H1 (cell line): ENCODE measurements around the gene FBXO17. TPM values are rescaled to one million over a fixed set of nuclear protein-coding genes. Genes with fewer than 3 reads are reported as not detected.

Source experiments
- CTCF ChIA-PET: fragments of 300-600 bp; sonication (Branson Sonifier 250); formaldehyde crosslinking; loops from one replicate; lab custom pipeline; 2021; ENCODE audit not compliant: partially characterized antibody; lab: Charles Lee
- POLR2A ChIA-PET: fragments of 300-600 bp; sonication (Branson Sonifier 250); formaldehyde crosslinking; loops from one replicate; lab custom pipeline; 2021; ENCODE audit warnings: inconsistent platforms; ENCODE audit not compliant: partially characterized antibody; lab: Charles Lee
- DNase-seq, 2 experiments: peaks; one replicate each; pipeline versions ENCODE4 v3.0.0 to v3.0.0-alpha.2; 2010 to 2022; ENCODE audit warnings: low spot score in 2 of 2, low read depth in 1 of 2, mixed read lengths in 1 of 2
- FAIRE-seq: peaks from 2 replicates; lab custom pipeline; 2011; peaks lifted over from hg19 to GRCh38; lab: Jason Lieb, UNC
- H2AFZ ChIP-seq: 2 replicates; pipeline ENCODE4 v1.8.1; 2012; ENCODE audit warnings: low read length, inconsistent platforms
- H2AK5ac ChIP-seq: 2 replicates; pipeline ENCODE4 v1.6.1; 2013; ENCODE audit warnings: low read depth, low read length
- H2BK120ac ChIP-seq: replicated peaks from 2 replicates; pipeline ENCODE3; 2013; ENCODE audit warnings: low read depth, low read length, inconsistent platforms
- H2BK12ac ChIP-seq: 2 replicates; pipeline ENCODE4 v1.6.1; 2013; ENCODE audit warnings: low read depth, low read length
- H2BK15ac ChIP-seq: 2 replicates; pipeline ENCODE4 v1.6.1; 2013; ENCODE audit warnings: low read length
- H2BK20ac ChIP-seq: 2 replicates; pipeline ENCODE4 v1.6.1; 2013; ENCODE audit warnings: low read length
- H2BK5ac ChIP-seq: 2 replicates; pipeline ENCODE4 v1.6.1; 2013; ENCODE audit warnings: low read depth, low read length
- H3K14ac ChIP-seq: 2 replicates; pipeline ENCODE4 v1.6.1; 2013; ENCODE audit warnings: inconsistent platforms; ENCODE audit not compliant: insufficient read length
- H3K18ac ChIP-seq: 2 replicates; pipeline ENCODE4 v1.6.1; 2013; ENCODE audit warnings: low read length; ENCODE audit errors: extremely low read depth
- H3K23ac ChIP-seq: 2 replicates; pipeline ENCODE4 v1.6.1; 2013; ENCODE audit warnings: inconsistent platforms; ENCODE audit not compliant: insufficient read length
- H3K23me2 ChIP-seq: 2 replicates; pipeline ENCODE4 v1.6.1; 2013; ENCODE audit warnings: low read depth, low read length
- H3K27ac ChIP-seq: 2 replicates; pipeline ENCODE4 v1.6.1; 2011; ENCODE audit warnings: low read depth, low read length, inconsistent platforms
- H3K27me3 ChIP-seq, 4 experiments: replicated peaks in 1 of 4; 1 replicate in 1 of 4; 2 replicates in 3 of 4; pipeline versions ENCODE4 v1.6.1 to v1.8.1; 2011 to 2013; ENCODE audit warnings: low read length in 3 of 4, mild to moderate bottlenecking in 3 of 4, inconsistent platforms in 2 of 4, mixed read lengths in 2 of 4, moderate library complexity in 1 of 4; ENCODE audit not compliant: control insufficient read depth in 3 of 4, insufficient read depth in 3 of 4; ENCODE audit errors: extremely low read depth in 1 of 4
- H3K36me3 ChIP-seq, 4 experiments: 2 replicates each; pipeline versions ENCODE4 v1.6.1 to v1.8.1; 2011 to 2013; ENCODE audit warnings: mild to moderate bottlenecking in 4 of 4, low read length in 3 of 4, moderate library complexity in 2 of 4, control low read depth in 1 of 4, inconsistent platforms in 1 of 4; ENCODE audit not compliant: insufficient read depth in 4 of 4, control insufficient read depth in 2 of 4
- H3K4ac ChIP-seq: replicated peaks from 2 replicates; pipeline ENCODE3; 2013; ENCODE audit warnings: low read length, low read depth, mixed read lengths, inconsistent platforms; ENCODE audit not compliant: insufficient read length
- H3K4me1 ChIP-seq, 4 experiments: replicated peaks in 1 of 4; 1 replicate in 1 of 4; 2 replicates in 3 of 4; pipeline versions ENCODE4 v1.6.1 to v1.8.1; 2011 to 2013; ENCODE audit warnings: low read length in 3 of 4, inconsistent platforms in 2 of 4, mixed read lengths in 1 of 4; ENCODE audit not compliant: insufficient read depth in 4 of 4, control insufficient read depth in 3 of 4
- H3K4me2 ChIP-seq, 2 experiments: 2 replicates each; pipeline versions ENCODE4 v1.6.1 to v1.8.1; 2011 to 2013; ENCODE audit warnings: low read depth in 2 of 2, low read length in 2 of 2, control low read depth in 1 of 2, inconsistent platforms in 1 of 2, mild to moderate bottlenecking in 1 of 2; ENCODE audit not compliant: insufficient read depth in 1 of 2
- H3K4me3 ChIP-seq, 4 experiments: fragments of 200-600, 300-600 bp in 1 of 4; sonication (generic), shearing (Covaris generic), sonication (Bioruptor Twin) in 1 of 4; 2 replicates each; pipeline versions ENCODE4 v1.5.1 to v1.8.1; 2011 to 2016; ENCODE audit warnings: low read length in 4 of 4, low read depth in 3 of 4, control low read depth in 2 of 4, inconsistent platforms in 2 of 4, mild to moderate bottlenecking in 2 of 4, mixed read lengths in 1 of 4, moderate library complexity in 1 of 4; ENCODE audit not compliant: insufficient read depth in 2 of 4; ENCODE audit errors: extremely low read depth in 1 of 4
- H3K56ac ChIP-seq: replicated peaks from 2 replicates; pipeline ENCODE3; 2013; ENCODE audit warnings: low read depth, mild to moderate bottlenecking, mixed read lengths, low read length, inconsistent platforms; ENCODE audit not compliant: insufficient read length
- H3K79me1 ChIP-seq: 2 replicates; pipeline ENCODE4 v1.6.1; 2013; ENCODE audit warnings: low read depth, low read length, control low read depth
- H3K79me2 ChIP-seq, 2 experiments: 2 replicates each; pipeline versions ENCODE4 v1.6.1 to v1.8.1; 2012 to 2013; ENCODE audit warnings: low read length in 2 of 2, mild to moderate bottlenecking in 2 of 2, inconsistent platforms in 1 of 2; ENCODE audit not compliant: insufficient read depth in 2 of 2, control insufficient read depth in 1 of 2
- H3K9ac ChIP-seq, 4 experiments: replicated peaks in 1 of 4; 1 replicate in 1 of 4; 2 replicates in 3 of 4; pipeline versions ENCODE4 v1.6.1 to v1.8.1; 2011 to 2013; ENCODE audit warnings: low read depth in 3 of 4, low read length in 3 of 4, control low read depth in 2 of 4, mild to moderate bottlenecking in 2 of 4, moderate library complexity in 2 of 4, inconsistent platforms in 1 of 4; ENCODE audit errors: extremely low read depth in 1 of 4
- H3K9me3 ChIP-seq, 2 experiments: 2 replicates each; pipeline versions ENCODE4 v1.6.1 to v1.8.1; 2012 to 2013; ENCODE audit warnings: mild to moderate bottlenecking in 2 of 2, moderate library complexity in 2 of 2, control low read depth in 1 of 2, inconsistent platforms in 1 of 2, low read depth in 1 of 2, low read length in 1 of 2, mixed read lengths in 1 of 2; ENCODE audit not compliant: insufficient read depth in 2 of 2
- H4K20me1 ChIP-seq, 2 experiments: replicated peaks in 1 of 2; 2 replicates each; pipeline versions ENCODE3 to v1.8.1; 2011 to 2013; ENCODE audit warnings: inconsistent platforms in 2 of 2, low read length in 2 of 2, mild to moderate bottlenecking in 1 of 2; ENCODE audit not compliant: insufficient read depth in 2 of 2, control insufficient read depth in 1 of 2
- H4K5ac ChIP-seq: 2 replicates; pipeline ENCODE4 v1.6.1; 2013; ENCODE audit warnings: low read length, low read depth, mixed read lengths, inconsistent platforms; ENCODE audit not compliant: insufficient read length
- H4K8ac ChIP-seq: 2 replicates; pipeline ENCODE4 v1.8.0; 2013; ENCODE audit warnings: mild to moderate bottlenecking, moderate library complexity, low read length, inconsistent platforms; ENCODE audit not compliant: insufficient read depth; ENCODE audit errors: extremely low read depth
- H4K91ac ChIP-seq: replicated peaks from 2 replicates; pipeline ENCODE3; 2013; ENCODE audit warnings: low read length, mixed read lengths, inconsistent platforms; ENCODE audit not compliant: insufficient read length
- BACH1 ChIP-seq: IDR thresholded peaks from 2 replicates; pipeline ENCODE4 v1.6.1; 2012; ENCODE audit warnings: low read length, improper control_type of control experiment
- HDAC6 ChIP-seq: IDR thresholded peaks from one replicate; pipeline ENCODE4 v1.7.1; 2012; ENCODE audit warnings: low read depth, mild to moderate bottlenecking, inconsistent platforms, low read length, moderate library complexity
- SP1 ChIP-seq: IDR thresholded peaks from 2 replicates; pipeline ENCODE4 v1.6.1; 2011; ENCODE audit warnings: low read depth, low read length
- SP4 ChIP-seq: IDR thresholded peaks from 2 replicates; pipeline ENCODE4 v1.6.1; 2012; ENCODE audit warnings: low read length, inconsistent platforms
- TAF1 ChIP-seq: IDR thresholded peaks from 2 replicates; pipeline ENCODE4 v1.6.1; 2011; ENCODE audit warnings: mild to moderate bottlenecking, low read depth, low read length
- TEAD4 ChIP-seq: IDR thresholded peaks from 2 replicates; pipeline ENCODE4 v1.6.1; 2012; ENCODE audit warnings: low read depth, low read length, inconsistent platforms, mixed read lengths
- WGBS, 2 experiments: shearing (Covaris generic) in 1 of 2; methylation state at CpG; one replicate each; pipeline versions ENCODE4 v1.1.6 to v1.1.7; 2013 to 2015; ENCODE audit warnings: low lambda C conversion rate in 2 of 2, mixed read lengths in 2 of 2, inconsistent platforms in 1 of 2, low coverage in 1 of 2, missing lambda C conversion rate in 1 of 2; ENCODE audit not compliant: insufficient replicate concordance in 2 of 2, insufficient coverage in 1 of 2, insufficient read length in 1 of 2; ENCODE audit errors: extremely low coverage in 1 of 2, missing lambda C conversion rate in 1 of 2; 5-methylcytosine and 5-hydroxymethylcytosine counted together
- polyA plus RNA-seq, 7 experiments: library from polyadenylated mRNA; depleted of rRNA in 3 of 7; stranded (reverse) in 5 of 7; unstranded in 2 of 7; fragments of >200 nt in 5 of 7; fragments of 200-250 nt in 2 of 7; gene quantifications; 1 replicate in 5 of 7; 2 replicates in 1 of 7; 4 replicates in 1 of 7; pipeline versions ENCODE4 v1.2.1 to v1.2.3, GENCODE V29; 2011 to 2013; ENCODE audit warnings: missing spikeins in 2 of 7, mixed read lengths in 2 of 7
- total RNA-seq: library from RNA; stranded (reverse); fragmentation: NEBNext Ultra II Directional; extraction: Animal tissue kit (Norgen Biotek cat#: 25700); gene quantifications from 2 replicates; pipeline ENCODE4 v1.2.1, GENCODE V29; 2021

FBXO17 gene
- total and polyA plus RNA-seq, 2 of the 8 experiments (the other 6 are each of a cell fraction or from before 2014, with no cell fraction given): 11.7 to 15.3 TPM

DNA sequence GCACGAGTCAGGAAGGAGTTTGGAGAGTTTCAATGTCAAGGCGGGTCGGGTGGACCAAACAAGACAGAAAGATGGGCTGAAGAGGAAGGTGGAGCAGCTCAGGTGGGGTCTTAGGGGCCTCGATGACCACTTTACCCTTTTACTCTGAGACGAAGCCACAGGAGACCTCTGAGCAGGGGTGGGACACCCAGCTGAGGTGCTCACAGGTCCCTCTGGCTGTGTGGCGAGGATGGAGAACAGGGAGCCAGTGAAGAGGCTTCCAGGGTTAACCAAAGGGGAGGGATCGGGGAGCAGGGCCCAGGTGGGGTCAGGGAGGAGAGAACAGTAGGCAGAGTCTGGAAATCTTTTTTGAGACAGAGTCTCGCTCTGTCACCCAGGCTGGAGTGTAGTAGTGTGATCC, 61.6 kb downstream of the FBXO17 start:
- no peaks in the 10 kb centered on the region; the same call in 1 of the 2 replicates for H3K23me2 ChIP-seq
- no peak overlapping the region for H2BK12ac ChIP-seq
- peaks cover 0 to 4% (median under 1%) of the 10 kb centered on the region in 4 experiments; a peak in 3 of 7 replicates for H3K4me1 ChIP-seq
- no peak overlapping the region for H3K4ac ChIP-seq
- H4K5ac ChIP-seq: no peak overlapping the region
- H2BK20ac ChIP-seq: no peak overlapping the region
- H3K4me2 ChIP-seq: no peak overlapping the region
- H3K23ac ChIP-seq: no peak overlapping the region
- POLR2A ChIA-PET: interaction anchor here (0.6 to 6.7 kb wide), 8 partner anchors 8 to 279 kb away, joined by 3 to 36 read pairs (median 5); partner anchors contain the start of genes MRPS12, NFKBIB and SARS2
- 81% methylated on average over 7 of the region's 8 CpGs; no CpG with 5 or more reads in 1 of the 2 experiments for WGBS, 2 experiments
- no peak overlapping the region for H3K18ac ChIP-seq
- FAIRE-seq (no peak), DNase-seq (no peak)
- no peak overlapping the region for H2AK5ac ChIP-seq
- no peak overlapping the region for H2BK120ac ChIP-seq
- no peak overlapping the region for H3K9ac ChIP-seq
- no peak overlapping the region for H2AFZ ChIP-seq
- no peaks in the 10 kb centered on the region for H3K79me2 ChIP-seq
- H2BK15ac ChIP-seq: no peak overlapping the region
- peaks cover 0 to 6% (median under 1%) of the 10 kb centered on the region in 4 experiments; a peak in 3 of 8 replicates for H3K36me3 ChIP-seq
- no peak overlapping the region for H2BK5ac ChIP-seq
- no peak overlapping the region for H4K8ac ChIP-seq
- H3K27ac ChIP-seq: no peak overlapping the region
- no peaks in the 10 kb centered on the region; a peak in 1 of 7 replicates for H3K27me3 ChIP-seq
- no peak overlapping the region for H3K14ac ChIP-seq
- H4K91ac ChIP-seq: no peak overlapping the region
- H3K4me3 ChIP-seq: no peak overlapping the region
- H3K79me1 ChIP-seq: no peaks in the 10 kb centered on the region
- H4K20me1 ChIP-seq: peaks cover 0 to 5% of the 10 kb centered on the region in 2 experiments
- H3K56ac ChIP-seq: no peak overlapping the region
- no peaks in the 10 kb centered on the region for H3K9me3 ChIP-seq
- CTCF ChIA-PET: interaction anchor here (0.5 to 3.6 kb wide), 3 partner anchors 12 to 527 kb away, joined by 3 to 16 read pairs (median 3); partner anchors contain the start of genes MRPS12 and SARS2
- no peak for TF ChIP-seq SP4
- no peak for TF ChIP-seq TAF1
- no peak for TF ChIP-seq SP1
- TF ChIP-seq BACH1: no peak
- TF ChIP-seq TEAD4: no peak
- no peak for TF ChIP-seq HDAC6
